ENCODE results near the gene XIRP2. TPM values are rescaled to one million over a fixed set of nuclear protein-coding genes. Genes with fewer than 3 reads are reported as not detected.
A peak's percentile ranks its signal among the peaks of the same experiment; 100 is the strongest.

The XIRP2 gene
- total RNA-seq, 1 donor from 2014 or later: not detected

DNA sequence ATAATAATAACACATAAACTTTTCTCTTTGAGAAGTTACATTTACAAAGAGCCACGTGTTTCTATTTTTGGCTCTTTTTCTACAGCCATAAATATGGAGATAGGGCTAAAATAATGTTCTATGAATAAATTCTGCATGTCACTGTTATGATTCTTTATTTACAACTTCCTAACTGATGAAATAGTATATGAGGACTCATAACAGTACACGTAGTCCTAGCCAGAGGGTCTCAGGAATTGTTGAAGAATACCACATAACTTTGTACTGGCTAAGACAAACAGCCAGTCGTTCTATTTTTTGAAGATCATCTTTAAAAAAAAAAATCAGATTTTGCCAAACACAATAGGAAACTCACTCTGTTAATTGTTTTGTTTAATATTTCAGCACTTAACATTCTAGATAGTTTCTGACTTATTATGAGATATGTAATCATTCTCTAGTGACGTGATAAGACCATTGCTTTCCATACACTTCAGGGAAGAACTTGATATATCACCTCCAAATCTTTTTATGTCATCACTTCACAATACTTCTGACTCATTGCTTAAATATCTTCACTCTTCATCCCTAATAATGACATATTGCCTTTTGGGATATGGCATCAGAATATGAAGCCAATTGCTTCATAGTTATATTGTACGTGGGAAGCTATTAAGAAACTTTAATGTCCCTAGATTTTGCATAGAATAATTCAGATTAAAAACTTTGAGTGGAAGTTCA lies 256.1 kb downstream of the XIRP2 start:
- TF ChIP-seq, protein P1, sequence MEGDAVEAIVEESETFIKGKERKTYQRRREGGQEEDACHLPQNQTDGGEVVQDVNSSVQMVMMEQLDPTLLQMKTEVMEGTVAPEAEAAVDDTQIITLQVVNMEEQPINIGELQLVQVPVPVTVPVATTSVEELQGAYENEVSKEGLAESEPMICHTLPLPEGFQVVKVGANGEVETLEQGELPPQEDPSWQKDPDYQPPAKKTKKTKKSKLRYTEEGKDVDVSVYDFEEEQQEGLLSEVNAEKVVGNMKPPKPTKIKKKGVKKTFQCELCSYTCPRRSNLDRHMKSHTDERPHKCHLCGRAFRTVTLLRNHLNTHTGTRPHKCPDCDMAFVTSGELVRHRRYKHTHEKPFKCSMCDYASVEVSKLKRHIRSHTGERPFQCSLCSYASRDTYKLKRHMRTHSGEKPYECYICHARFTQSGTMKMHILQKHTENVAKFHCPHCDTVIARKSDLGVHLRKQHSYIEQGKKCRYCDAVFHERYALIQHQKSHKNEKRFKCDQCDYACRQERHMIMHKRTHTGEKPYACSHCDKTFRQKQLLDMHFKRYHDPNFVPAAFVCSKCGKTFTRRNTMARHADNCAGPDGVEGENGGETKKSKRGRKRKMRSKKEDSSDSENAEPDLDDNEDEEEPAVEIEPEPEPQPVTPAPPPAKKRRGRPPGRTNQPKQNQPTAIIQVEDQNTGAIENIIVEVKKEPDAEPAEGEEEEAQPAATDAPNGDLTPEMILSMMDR (IDR thresholded peaks at IDR 0.05): no peak
- no peak for TF ChIP-seq EZH2 (IDR thresholded peaks at IDR 0.05)
- no peak for TF ChIP-seq EZH2phosphoT487 (IDR thresholded peaks at IDR 0.05)
- Mint-ChIP-seq H3K36me3 (no peaks in the 10 kb centered on the region), H3K9me3 (no peaks in the 10 kb centered on the region), H3K27ac (no peak overlapping the region), H3K4me1 (peaks cover 6% of the 10 kb centered on the region), H3K4me3 (no peak overlapping the region), H3K27me3 (ENCODE audit: insufficient read depth, low read depth) (peaks cover 2% of the 10 kb centered on the region)
- H2AFZ ChIP-seq (replicated peaks): no peak overlapping the region
- H3K4me2 ChIP-seq: no peak overlapping the region
- no peak for DNase-seq (ENCODE audit: low spot score)
- no peak overlapping the region for H3K4me3 ChIP-seq
- no peaks in the 10 kb centered on the region for H3K79me2 ChIP-seq (ENCODE audit: low read depth)
- H4K20me1 ChIP-seq (ENCODE audit: low read depth): no peaks in the 10 kb centered on the region
- no peak overlapping the region for H3K27ac ChIP-seq
- no peaks in the 10 kb centered on the region for H3K4me1 ChIP-seq
- no peaks in the 10 kb centered on the region for H3K9me3 ChIP-seq (ENCODE audit: low read depth)
- no peaks in the 10 kb centered on the region for H3F3A ChIP-seq (ENCODE audit: low read depth)
- no peak overlapping the region for H3K9ac ChIP-seq
- no peaks in the 10 kb centered on the region for H3K27me3 ChIP-seq
- H3K36me3 ChIP-seq: no peaks in the 10 kb centered on the region

DNA sequence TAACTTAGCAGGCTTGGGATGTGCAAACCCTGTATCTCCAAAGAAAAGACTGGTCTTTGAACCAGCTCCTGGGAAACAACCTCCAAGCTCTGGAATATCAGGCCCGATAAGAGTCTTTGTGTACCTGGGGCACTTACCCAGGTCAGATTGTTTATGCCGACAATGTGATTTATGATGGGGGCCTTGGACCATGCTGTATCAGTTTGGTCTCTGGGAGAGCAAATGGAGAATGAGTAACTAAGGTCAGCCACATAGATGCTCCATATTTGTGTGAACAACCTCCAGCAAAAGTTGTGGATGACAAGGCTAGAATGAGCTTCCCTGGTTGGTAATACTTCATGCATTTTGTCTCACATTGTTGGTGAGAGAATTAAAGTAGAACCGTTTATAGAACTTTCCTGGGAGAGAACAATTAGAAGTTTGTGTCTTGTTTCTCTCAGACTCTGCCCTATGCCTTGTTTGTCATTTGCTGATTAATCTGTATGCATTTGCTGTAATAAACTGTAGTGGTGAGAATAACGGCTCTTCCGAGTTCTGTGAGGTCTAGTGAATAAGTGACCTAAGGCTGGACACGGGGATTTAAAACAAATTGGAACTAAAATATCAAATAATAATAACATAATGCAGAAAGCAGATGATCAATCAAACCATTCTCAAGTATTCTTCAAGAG lies 259.1 kb downstream of the XIRP2 start:
- no peaks in the 10 kb centered on the region for H3K9me3 Mint-ChIP-seq
- peak overlapping the region; percentile 28 for H2AFZ ChIP-seq (replicated peaks)

DNA sequence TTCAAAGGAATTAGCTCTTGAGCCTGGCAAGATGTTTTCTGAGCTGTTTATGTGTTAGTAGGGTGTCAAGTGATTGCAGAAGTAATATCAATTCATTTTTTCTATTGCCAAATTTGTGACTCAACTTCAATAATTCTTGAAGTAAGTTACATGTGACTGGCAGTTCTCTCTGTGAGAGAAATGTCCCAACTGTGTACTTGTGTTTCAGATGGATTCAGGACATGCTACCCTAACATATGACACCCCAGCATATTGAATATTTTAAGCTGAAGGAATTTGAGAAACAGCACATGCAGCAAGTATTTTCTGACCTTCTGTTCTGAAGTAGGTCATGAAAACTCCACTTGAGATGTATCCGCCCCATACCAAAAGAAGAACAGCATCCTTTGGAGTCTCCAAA lies 263.6 kb downstream of the XIRP2 start:
- H3K4me3 Mint-ChIP-seq: no peak overlapping the region
- H3K9me3 ChIP-seq (ENCODE audit: low read depth): no peaks in the 10 kb centered on the region
- no peaks in the 10 kb centered on the region for H3K27me3 ChIP-seq
- H3K79me2 ChIP-seq (ENCODE audit: low read depth): no peaks in the 10 kb centered on the region
- H3K27me3 Mint-ChIP-seq (ENCODE audit: insufficient read depth, low read depth): no peaks in the 10 kb centered on the region
- H2AFZ ChIP-seq (replicated peaks): no peak overlapping the region
- no peaks in the 10 kb centered on the region for H4K20me1 ChIP-seq (ENCODE audit: low read depth)
- H3K27ac ChIP-seq: no peak overlapping the region
- no peak overlapping the region for H3K27ac Mint-ChIP-seq
- no peaks in the 10 kb centered on the region for H3K9me3 Mint-ChIP-seq
- no peaks in the 10 kb centered on the region for H3K36me3 ChIP-seq
- TF ChIP-seq EZH2phosphoT487 (IDR thresholded peaks at IDR 0.05): no peak
- TF ChIP-seq, protein P1 (IDR thresholded peaks at IDR 0.05): no peak
- TF ChIP-seq EZH2 (IDR thresholded peaks at IDR 0.05): no peak
- no peaks in the 10 kb centered on the region for H3K36me3 Mint-ChIP-seq
- DNase-seq (ENCODE audit: low spot score): no peak
- H3K4me1 ChIP-seq: no peaks in the 10 kb centered on the region
- no peaks in the 10 kb centered on the region for H3K4me1 Mint-ChIP-seq
- no peak overlapping the region for H3K9ac ChIP-seq
- H3F3A ChIP-seq (ENCODE audit: low read depth): no peaks in the 10 kb centered on the region
- no peak overlapping the region for H3K4me2 ChIP-seq
- no peak overlapping the region for H3K4me3 ChIP-seq

More for the DNA sequence above, 259.1 kb downstream of the XIRP2 start:
- Mint-ChIP-seq H3K4me3 (no peak overlapping the region), H3K27ac (no peak overlapping the region), H3K27me3 (ENCODE audit: insufficient read depth, low read depth) (peaks cover 2% of the 10 kb centered on the region), H3K36me3 (no peaks in the 10 kb centered on the region), H3K4me1 (no peaks in the 10 kb centered on the region)
- Histone ChIP-seq H3K36me3 (no peaks in the 10 kb centered on the region), H3K27ac (no peak overlapping the region), H3K9ac (no peak overlapping the region), H3K9me3 (ENCODE audit: low read depth) (no peaks in the 10 kb centered on the region), H3K4me3 (no peak overlapping the region), H4K20me1 (ENCODE audit: low read depth) (no peaks in the 10 kb centered on the region), H3F3A (ENCODE audit: low read depth) (no peaks in the 10 kb centered on the region), H3K27me3 (no peaks in the 10 kb centered on the region), H3K79me2 (ENCODE audit: low read depth) (no peaks in the 10 kb centered on the region), H3K4me2 (no peak overlapping the region), H3K4me1 (no peaks in the 10 kb centered on the region)
- TF ChIP-seq, protein P1 (IDR thresholded peaks at IDR 0.05): no peak
- TF ChIP-seq EZH2 (IDR thresholded peaks at IDR 0.05) (no peak), EZH2phosphoT487 (IDR thresholded peaks at IDR 0.05) (no peak)
- DNase-seq (ENCODE audit: low spot score): no peak

All from neural progenitor cell (in vitro differentiated cells).